GM19395 (cell line): Measurements from ENCODE around the gene CD59.
"Not testable (repeated sequence)": the region's sequence is repeated elsewhere in the genome, so short reads cannot be mapped to it uniquely, and the experiment has no call there.

Experiments
- ATAC-seq: cut with Tn5 transposase; IDR thresholded peaks from one replicate; pipeline ENCODE4 v1.9.1; 2021; ENCODE audit warnings: mild to moderate bottlenecking, moderate library complexity; ENCODE audit not compliant: unreplicated experiment

Gene CD59

DNA sequence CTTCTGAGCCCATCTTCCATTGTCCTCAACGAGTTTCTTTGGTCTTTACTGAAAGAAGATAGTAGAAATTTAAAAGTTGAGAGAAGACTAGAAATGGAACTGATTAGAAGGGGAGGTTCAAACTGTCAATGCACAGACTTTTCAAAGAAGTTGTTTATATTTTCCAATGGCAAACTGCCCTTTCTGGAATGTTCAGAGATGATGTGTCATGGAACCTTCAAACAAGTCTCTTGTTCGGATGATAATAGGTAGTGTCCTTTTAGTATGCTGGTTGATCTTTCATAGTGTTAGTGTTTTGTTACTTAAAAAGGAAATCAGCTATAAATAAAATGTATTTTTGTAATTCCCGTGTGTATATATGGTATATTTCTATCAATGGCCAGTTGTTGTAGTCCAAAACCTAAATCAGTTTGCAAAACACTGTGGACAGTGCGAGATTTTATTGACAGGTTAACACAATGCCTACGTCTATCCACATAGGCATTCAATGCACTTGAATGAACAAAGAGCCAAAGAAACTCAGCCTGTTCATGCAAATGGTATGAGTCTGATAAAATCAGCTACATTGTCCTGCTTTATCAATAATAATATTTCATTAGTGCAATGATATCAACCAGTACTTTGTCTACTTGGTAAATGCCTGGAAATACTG is 66.5 kb downstream of the CD59 start:
- no peak for ATAC-seq

DNA sequence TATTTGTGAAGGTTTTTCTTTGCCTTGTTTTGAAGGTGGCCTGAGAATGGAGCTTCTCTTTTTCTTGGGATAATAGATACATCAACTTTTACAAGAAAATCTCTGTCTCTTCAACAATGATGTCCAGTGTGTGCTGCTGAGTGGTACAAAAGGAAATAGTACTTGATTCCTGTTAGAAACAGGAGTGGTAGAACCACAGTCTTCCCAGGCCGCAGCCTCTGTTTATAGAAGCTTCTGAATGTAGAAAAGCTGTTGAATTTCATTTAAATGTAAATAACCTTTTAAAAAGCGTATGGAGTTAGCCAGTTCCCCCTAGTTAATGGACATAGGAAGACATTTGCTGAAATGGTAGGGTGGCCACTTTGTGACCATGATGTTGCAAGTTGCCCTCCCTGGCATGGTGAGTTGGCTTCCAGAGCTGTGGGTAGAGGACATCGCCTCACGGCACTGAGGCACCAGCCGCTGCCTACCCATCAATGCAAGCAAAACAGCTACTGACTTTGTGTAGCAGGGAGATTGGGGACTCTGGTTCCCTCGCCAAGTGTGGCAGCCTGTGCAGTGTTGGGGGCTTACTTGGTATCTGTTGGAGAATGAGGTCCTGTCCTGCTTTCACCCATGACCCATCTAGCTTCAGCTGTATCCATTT is 67.1 kb downstream of the CD59 start:
- ATAC-seq = no peak

DNA sequence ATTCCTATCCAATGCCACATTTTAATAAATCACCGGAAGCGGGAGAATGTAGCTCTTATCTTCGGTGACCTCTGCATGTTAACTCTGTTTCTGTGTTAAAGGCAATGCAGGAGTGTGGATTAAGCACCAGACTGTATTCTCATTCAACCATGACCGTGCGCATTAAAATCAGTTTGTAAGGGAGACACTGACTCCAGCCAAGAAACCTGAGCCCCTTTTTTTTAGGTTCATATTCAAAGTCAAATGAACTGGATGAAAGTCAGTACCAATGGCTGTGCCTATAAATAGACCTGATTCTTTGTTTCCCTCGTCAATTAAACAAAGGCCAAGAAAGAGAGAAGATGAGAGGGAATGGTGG is 67.8 kb downstream of the CD59 start:
- ATAC-seq = no peak

DNA sequence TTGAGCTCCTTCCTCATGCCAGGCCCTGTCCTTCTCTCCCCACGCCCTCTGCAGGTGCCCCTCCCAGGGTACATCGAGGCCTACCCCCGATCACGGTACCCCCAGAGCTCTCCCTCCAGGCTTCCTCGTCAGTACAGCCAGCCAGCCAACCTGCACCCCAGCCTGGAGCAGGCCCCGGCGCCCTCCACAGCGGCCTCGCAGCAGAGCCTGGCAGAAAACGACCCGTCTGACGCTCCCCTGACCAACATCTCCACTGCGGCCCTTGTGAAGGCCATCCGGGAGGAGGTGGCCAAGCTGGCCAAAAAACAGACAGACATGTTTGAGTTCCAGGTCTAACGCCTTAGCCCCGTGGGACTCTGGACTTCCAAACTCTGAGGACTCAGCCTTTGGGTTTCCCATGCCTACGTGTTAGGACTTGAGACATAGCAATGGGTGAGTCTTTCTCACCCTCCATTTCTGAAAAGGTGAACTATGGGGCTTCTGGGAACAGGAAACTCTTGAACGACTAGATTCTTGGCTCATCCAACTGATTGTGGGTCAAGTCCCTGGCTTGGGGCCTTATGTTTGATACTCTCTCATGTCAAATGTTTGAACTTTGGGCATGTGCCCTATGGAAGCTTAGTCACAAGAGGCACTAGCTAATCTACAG is 68.3 kb downstream of the CD59 start:
- no peak for ATAC-seq

DNA sequence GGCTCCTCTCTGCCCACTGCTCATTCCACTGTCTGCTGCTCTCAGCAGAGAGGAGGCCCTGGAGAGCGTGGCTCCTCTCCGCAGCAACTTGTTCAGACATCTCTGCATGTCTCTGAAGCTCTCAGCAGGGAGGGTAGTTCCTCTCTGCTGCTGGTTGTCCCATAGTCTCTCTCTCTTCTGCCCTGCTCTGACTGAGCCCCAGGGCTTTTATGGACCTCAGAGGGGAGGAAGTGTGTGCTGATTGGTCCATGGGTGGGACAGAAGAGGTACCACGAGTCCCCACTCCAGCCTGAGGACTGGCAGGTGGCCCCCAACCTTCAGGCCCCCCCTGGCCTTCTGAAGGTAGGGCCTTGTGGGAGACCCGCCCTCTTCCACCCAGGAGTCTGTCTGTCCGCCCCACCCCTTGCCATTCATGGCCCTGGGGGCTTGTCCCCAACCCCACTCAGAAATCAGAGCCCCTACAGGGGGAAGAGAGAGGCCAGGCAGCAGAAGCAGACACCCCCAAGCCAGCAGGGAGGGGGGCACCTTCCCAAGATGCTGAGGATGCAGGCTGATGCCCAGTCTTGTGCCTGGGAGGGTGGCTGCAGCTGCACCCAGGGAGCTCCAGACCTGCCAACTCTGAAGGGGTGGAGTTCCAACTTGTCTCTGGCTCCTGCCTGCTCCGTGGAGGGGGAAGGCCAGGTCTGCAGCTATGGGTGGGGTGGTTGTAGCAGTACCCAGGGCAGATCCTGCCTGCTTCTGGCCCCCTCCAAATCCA is 70.7 kb downstream of the CD59 start:
- no peak for ATAC-seq

DNA sequence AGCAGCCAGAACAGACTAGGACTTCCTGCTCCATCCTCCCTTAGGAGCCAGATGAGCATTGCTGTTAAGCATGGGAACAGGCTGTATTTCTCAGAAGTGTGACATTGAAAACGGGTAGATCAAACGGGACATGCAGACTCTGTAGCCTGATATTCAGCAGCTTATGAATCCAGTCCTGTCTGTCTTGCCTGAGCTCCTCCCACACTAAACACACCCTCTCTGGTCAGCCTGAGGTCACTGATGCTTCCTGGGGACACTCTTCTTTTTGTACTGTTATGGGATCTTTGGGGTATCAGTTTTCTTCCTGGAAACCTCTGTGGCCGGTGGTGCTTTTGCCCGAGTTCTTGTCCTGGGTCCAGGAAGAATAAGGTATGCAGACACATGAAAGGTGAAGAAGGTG is 71.4 kb downstream of the CD59 start:
- no peak for ATAC-seq

DNA sequence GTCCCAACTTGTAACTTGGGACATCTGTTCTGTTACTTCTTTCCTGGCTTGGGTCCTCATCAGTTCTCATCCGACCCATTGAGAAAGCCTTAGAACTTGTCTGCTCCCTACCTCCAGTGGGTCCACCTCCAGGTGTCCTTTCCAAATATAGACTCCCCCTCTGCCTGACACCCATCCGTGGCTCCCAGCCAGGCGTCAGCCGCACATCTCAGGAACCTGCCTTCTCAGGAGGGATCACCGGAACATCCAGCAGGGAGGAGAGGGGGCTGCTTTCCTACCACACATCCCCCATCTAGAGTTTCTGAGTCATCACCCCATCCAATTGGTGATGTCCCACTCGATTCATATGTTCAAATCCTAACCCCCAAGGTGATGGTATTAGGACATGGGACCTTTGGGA is 72.1 kb downstream of the CD59 start:
- ATAC-seq = no peak

DNA sequence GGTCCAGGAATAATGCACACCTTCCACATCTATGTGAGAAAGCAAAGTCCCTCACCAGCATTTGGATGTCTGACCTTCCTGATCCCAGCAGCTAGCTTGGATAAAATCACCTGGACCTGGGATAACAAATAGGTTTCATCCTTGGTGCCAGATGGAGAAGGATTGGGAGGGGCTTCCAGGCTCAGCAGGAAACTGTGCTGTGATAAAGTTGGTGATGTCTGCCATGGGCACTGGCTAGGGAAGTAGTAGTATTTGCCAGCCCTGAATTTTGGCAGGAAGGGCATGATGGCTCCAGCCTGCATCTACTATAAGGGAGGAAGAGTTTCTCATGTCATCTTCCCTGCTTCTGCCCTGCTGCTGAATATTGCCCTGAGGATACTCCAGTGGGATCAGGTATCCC is 73.1 kb downstream of the CD59 start:
- no peak for ATAC-seq

DNA sequence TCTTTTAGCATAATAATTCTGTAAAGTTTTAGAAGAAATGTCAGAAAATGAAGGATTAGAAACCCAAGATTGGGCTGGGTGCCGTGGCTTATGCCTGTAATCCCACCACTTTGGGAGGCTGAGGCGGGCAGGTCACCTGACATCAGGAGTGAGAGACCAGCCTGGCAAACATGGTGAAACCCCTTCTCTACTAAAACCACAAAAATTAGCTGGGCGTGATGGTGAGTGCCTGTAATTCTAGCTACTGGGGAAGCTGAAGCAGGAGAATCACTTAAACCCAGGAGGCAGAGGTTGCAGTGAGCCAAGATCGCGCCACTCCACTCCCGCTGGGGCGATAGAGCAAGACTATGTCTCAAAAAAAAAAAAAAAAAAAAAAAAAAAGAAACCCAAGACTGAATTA is 74.7 kb downstream of the CD59 start:
- not testable (repeated sequence) for ATAC-seq

DNA sequence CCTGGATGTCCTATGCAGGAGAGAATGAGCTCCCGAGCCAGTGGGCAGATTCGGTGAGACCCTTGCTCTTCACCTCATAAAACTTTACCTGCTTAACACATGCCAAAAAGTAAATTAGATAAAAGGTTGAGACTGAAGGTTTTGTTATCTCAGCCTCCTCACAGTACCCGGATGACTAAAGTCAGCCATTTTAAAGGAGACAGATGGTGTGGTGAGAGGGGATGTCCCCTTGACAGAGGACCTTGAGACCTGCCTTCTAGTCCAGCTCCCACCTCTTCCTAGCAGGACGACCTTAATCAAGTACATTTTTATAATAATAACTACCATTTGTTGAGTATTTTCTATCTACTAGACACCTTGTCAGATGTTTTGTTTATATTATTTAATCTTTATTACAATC is 75.3 kb downstream of the CD59 start:
- no peak for ATAC-seq

DNA sequence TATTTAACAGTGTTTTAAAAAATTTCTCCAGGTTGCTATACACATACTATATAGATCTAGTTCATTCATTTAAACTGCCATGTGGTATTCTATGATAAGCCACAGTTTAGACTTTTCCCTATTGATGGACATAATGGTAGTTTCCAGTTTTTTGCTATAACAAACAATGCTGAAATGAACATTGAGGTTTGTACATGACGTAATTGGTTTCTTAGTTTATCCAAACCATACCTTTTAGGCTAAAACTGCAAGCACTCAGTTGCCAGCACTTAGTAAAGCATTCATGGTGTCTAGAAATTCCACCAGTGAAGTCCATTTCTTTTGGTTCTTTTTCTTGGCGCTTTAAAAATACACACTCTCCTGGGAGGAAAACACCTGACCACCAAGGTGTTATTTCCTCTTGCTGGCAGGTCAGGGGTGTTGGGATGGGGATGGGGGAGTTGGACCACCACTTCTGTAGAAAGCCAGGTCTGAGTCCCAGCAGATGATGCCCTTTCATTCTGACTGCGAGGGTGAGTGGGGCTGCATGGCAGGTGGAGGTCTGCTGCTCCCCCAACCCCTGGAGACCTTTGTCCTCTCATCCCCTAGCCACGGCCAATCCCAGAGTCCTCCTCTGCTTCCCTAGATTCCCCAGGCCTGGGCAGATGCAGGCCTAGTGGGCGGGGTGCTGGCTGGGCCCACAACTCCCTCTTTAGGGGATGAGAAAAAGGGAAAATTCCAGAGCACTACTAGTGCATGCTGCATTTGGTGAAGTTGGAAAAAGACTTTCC is 76.7 kb downstream of the CD59 start:
- no peak for ATAC-seq

DNA sequence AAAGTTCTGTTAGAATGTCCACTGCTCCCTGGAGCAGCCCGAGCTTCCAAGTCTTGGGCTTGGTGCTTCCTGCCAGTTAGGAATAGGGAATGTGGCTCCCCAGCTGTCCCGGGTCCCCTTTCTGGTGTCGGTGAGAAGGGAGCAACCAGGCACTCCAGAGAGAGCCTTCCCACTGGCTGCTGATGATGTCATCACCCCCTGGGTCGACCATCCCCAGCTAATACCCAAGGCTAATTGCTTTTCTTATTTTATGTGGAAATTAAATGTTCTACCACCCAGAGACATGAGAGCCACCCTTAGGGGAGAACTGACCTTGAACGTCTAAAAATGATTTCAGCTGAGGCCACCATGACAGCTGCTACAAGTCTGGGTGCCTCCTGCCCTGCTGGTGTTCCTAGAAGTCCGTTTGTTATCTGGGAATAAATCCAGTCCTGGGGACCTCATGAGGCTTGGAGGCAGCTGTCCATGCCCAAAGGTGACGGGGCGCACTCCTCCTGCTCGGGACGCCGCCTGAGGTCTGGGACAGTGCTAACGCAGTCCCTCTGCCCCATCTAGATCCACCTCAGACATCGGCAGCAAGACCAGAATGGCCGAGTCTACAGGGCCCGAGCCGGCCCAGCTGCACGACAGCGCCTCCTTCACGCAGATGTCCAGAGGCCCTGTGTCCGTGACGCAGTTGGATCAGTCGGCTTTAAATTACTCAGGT is 77.9 kb downstream of the CD59 start:
- no peak for ATAC-seq

DNA sequence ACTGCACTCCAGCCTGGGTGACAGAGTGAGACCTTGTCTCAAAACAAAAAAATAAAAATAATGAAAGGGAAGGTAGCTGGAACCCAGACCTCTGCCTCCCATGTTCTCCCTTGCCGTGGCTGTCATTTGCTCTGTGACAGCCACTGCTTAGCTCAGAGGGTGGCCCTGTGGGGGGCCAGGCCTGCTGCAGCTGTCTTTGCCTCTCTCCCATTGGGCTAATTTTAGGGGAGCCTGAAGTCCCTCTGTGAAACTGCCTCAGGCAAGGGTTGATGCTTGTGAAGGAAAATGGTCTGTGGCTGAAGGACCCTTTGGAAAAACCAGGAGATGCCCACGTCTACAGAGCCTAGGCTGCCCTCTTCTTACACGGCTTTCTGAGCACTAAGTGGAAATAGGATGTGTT is 78.5 kb downstream of the CD59 start:
- no peak for ATAC-seq

DNA sequence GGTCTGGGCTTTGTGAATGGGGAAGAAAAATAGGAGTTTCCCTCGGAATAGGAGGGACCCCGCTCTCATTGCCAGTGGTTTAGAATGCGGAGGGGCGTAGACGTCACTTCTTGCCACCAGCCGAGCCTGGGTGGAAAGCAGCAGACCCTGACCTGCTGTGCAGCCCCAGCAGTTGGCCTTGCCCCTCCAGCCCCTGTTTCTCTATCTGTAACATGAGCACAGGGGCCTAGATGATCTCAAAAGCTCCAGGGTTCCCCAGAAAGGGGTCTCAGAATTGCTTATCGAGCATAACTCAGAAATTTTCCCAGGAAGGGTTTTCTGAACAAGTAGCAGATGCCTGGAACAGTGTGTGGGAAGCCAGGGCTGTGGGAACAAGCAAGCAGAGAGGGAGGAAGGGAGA is 79.5 kb downstream of the CD59 start:
- ATAC-seq = no peak

DNA sequence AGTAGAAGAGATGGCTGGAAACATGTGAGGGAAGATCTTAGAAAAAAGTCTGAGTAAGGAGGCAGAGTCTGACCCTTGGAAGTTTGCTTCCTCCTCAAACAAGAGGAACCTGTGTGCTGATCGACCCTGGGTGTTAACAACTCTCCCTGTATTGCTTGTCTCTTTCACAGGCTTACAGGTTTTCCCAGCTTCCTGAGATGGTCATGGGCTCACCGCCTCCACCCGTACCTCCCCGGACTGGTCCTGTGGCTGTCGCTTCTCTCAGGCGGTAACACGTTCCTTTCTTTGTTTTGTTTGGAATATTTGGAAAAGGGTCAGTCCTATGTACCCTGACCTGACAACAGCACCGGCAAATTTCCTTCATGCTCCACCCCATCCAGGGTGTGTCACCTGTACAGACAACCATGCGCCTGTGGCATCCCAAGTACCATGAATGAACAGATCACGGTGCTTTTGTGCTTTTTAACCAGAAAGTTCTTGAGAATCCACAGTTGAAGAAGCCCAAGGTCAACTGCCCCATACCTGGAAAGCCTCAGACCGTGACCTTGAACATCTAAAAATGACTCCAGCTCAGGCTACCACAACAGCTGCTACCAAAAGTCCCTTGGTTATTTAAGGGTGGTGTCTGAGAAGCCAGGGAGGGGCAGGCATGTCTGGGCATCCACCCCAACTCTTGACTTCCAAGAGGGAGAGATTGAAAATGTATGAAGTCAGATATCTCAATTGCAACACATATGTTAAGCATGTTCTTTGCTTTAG is 80.2 kb downstream of the CD59 start:
- ATAC-seq = no peak

DNA sequence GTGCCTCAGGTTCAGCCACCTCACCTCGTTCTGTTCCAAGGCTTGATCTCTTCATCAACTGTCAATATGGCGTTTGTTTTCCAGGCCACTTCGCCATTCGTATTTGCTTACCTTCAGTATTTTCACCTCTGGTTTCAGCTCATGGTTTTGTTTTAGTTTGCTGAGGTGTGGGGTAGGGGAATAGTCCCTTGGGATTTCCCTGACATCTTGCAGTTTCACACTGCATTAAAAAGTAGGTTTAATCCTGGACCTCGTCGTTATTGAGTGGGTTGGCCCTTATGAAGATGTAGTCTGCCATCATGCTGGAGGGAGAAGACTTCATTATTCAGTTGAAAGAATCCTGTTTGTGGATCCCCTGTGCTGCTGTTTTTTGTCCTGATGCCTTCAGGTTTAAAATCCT is 81.6 kb downstream of the CD59 start:
- ATAC-seq = no peak
